ENCODE measurements around the gene ARX.

ARX gene

GRCh38 chrX:25001808-25002660 is 13.7 kb downstream of the ARX start:
- DNase-seq (ENCODE audit: low read depth in 2 of 3, low spot score in 2 of 3) = no peak

DNA sequence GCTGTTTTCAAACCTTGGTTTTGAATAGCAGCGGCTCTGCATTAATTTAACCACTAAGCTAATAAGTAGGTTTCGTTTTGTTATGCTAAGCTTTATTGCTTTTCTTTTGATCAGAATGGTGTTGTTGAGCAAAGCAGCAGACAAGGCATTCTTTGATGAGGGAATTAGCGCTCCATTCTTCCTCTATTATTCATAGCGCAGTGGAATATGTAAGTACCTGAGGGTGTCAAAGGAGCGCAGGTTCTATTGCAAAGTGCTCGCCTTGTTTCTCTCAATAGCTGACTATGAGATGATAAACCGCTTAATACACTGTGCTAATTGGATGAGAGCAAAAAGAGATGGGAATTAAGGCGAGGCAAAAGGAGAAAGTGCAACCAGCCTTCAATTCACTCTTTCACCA is 16.3 kb downstream of the ARX start:
- DNase-seq (ENCODE audit: low read depth in 2 of 3, low spot score in 2 of 3) = no peak

- DNase-seq (ENCODE audit: low read depth in 2 of 3, low spot score in 2 of 3) = no peak
Observed at GRCh38 chrX:24996096-24996709, 19.6 kb downstream of the ARX start.

DNA sequence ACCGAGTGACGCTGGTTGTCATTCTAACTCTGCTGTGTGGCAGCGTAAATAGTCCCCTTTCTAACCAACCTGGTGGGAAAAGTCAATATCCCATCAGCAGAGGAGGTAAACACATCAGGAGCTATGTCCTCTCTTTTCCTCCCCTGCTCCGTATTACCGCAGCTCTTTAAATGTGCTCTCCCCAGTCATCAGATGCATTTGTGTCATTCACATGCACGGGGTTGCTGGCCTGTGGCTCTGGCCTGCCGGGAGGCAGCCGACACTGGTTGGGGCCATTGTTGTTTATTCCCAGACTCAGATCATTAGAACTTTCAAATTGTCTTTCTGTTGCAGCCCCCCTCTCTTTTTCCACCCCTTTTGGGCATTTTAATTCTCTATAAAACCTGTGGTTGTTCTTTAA is 21.9 kb downstream of the ARX start:
- DNase-seq (ENCODE audit: low read depth in 2 of 3, low spot score in 2 of 3) = no peak

GRCh38 chrX:24990535-24990934 is 25.2 kb downstream of the ARX start:
- DNase-seq (ENCODE audit: low read depth in 2 of 3, low spot score in 2 of 3) = no peak

GRCh38 chrX:24988314-24988713 is 27.5 kb downstream of the ARX start:
- no peak for DNase-seq (ENCODE audit: low read depth in 2 of 3, low spot score in 2 of 3)

DNA sequence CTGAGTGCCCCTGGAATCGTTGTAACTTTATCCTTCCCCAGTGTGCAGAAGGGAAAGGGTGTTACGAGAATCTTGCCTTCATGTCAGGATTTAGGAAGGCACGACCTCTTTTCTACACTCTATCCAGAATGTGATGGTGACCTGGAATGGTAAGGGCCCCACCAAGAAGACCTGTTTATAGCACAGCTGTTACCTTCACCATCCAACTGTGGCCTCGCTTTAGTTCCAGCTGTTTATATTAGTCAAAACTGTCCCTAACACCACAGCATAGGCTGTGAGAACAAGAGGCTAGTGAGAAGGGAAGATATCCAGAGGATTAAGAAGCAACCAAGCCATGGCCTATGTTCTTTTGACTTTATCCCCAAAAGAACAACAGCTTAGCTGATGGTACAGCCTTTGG is 28.0 kb downstream of the ARX start:
- DNase-seq (ENCODE audit: low read depth in 2 of 3, low spot score in 2 of 3) = no peak

DNA sequence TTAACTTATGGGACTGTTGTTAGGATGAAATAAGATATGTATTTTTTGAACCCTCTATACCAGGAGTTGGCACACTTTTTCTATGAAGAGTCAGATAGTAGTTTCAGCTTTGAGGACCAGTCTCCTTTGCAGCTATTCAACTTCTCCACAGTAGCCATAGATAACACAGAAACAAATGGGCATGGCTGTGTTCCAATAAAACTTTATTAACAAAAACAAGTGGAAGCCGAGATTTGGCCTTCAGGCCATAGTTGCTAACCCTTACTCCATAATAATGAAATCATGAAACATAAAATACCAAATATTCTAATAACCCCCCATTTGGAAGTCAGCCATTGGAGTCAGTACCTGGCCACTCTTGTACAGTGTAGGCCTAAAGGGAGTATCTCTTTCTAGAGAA is 30.6 kb downstream of the ARX start:
- DNase-seq (ENCODE audit: low read depth in 2 of 3, low spot score in 2 of 3) = no peak

GRCh38 chrX:24983931-24984330 is 31.8 kb downstream of the ARX start:
- no peak for DNase-seq (ENCODE audit: low read depth in 2 of 3, low spot score in 2 of 3)

GRCh38 chrX:24982306-24982965 is 33.3 kb downstream of the ARX start:
- no peak for DNase-seq (ENCODE audit: low read depth in 2 of 3, low spot score in 2 of 3)

DNA sequence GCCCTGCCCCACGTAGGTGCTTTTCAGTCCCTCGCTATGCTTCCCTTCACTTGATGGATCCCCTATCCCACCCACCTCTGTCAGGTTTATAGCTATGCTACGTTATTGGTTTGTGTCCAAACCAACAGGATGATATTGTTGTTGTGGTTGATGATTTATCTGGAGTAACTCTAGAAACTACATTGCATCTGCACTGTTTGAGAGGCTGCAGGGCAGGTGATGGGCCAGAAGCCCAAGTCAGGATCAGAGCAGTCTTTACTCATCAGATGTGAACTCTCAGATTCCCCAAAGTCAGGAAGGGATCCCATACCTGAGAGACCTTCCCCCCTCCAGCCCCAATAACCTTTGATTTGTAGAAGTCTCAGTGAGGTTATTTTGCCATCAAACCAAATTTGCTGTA is 34.7 kb downstream of the ARX start:
- DNase-seq (ENCODE audit: low read depth in 2 of 3, low spot score in 2 of 3) = no peak

DNA sequence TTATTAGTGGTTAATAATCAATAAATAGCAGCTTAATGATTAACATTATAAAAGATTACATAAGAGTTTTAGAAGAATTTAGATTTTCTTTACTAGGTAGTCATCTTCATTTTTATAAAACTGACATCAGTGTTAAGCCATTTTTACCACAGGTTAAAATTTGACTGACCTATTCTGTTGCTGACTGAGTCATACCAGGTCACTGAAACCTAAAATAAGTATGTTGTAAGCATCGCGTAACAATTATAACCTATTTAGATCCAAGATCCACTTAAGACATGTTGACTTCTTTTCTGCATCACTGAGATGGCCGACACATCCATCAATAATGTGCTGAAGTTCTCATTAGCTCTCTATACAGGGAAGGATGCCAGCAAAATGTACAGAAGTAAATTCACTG is 36.7 kb downstream of the ARX start:
- DNase-seq (ENCODE audit: low read depth in 2 of 3, low spot score in 2 of 3) = no peak

GRCh38 chrX:24969812-24970211 is 46.0 kb downstream of the ARX start:
- no peak for DNase-seq (ENCODE audit: low read depth in 2 of 3, low spot score in 2 of 3)

DNA sequence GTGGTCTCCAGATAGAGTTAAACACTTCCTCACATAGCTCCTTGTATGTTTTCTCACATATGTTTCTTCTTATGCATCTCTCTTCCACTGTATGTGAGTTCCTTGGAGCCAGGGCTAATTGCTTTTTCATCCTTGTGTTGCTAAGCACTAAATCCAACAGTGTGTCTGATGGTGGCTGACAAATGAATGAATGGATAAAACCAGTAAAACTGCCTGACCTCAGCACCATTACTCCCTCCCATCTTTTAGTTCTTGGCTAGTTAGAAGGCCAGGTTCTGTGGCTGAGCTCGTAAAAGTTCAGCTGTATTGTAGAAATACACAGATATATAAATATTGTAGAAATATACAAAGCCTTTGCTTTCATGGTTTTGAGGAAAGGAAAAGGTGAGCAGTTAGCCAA is 50.4 kb downstream of the ARX start:
- no peak for DNase-seq (ENCODE audit: low read depth in 2 of 3, low spot score in 2 of 3)

GRCh38 chrX:24963823-24964222 is 51.9 kb downstream of the ARX start:
- no peak for DNase-seq (ENCODE audit: low read depth in 2 of 3, low spot score in 2 of 3)

- DNase-seq (ENCODE audit: low read depth in 2 of 3, low spot score in 2 of 3) = no peak
Observed at GRCh38 chrX:24961809-24962208, 54.0 kb downstream of the ARX start.

DNA sequence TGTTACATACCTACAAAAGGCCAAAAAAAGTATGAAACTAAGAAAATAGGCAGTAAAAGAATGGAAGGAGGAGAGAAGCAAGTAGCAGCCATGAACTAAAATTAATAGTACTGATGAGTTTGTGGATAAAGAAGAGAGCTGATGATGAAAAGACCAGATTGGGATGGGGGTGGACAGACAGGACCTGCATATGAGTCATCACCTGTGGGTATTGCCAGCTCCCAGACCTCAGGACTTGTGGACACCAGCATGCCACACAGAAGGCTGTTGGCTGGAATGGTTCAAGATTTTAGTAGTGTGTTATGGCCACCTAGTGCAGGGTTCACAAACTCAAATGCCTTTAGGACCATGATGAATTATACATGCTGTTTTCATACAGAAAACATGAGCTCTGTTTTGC is 58.9 kb downstream of the ARX start:
- DNase-seq (ENCODE audit: low read depth in 2 of 3, low spot score in 2 of 3) = no peak

DNA sequence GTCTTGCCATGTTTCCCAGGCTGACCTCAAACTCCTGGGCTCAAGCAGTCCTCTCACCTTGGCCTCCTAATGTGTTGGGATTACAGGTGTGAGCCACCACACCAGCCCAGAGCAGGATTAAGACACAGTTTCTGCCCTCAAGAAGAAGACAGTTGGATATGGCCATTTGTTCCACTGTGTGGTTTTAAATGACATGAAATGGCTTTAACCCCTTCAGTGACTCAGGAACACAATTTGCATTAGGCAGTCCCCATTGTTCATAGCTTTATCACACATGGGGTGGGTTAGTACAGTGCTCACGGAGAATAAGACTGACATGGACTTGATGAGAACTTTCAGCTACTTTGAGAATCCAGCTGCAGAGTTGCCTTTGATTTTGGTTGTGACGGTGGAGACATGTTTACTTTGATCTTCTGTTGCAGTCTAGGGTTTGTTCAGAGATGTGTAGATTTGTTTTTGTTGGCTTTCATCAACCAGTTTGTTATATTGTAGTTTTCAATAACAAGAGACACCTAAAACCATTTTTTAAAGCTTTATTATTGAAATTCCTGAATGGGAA is 60.3 kb downstream of the ARX start:
- no peak for DNase-seq (ENCODE audit: low read depth in 2 of 3, low spot score in 2 of 3)

- no peak for DNase-seq (ENCODE audit: low read depth in 2 of 3, low spot score in 2 of 3)
Observed at GRCh38 chrX:24954732-24955131, 61.0 kb downstream of the ARX start.

Measured in activated CD8-positive, alpha-beta memory T cell treated with anti-CD3 and anti-CD28 coated beads for 48 hours (primary cell).